HL-60 (cell line): ENCODE results near the gene CPSF3.

Source experiments
- DNase-seq, 2 experiments: peaks; one replicate each; pipeline ENCODE4 v3.0.0-alpha.2; 2010 to 2020; ENCODE audit warnings: low read depth in 1 of 2, low spot score in 1 of 2
- H3K27ac ChIP-seq: fragments of 250-450 bp; sonication (Bioruptor Pico); replicated peaks from 2 replicates; pipeline ENCODE4 v1.5.1; 2020; ENCODE audit warnings: mild to moderate bottlenecking, moderate library complexity
- H3K27me3 ChIP-seq: fragments of 250-450 bp; sonication (Bioruptor Pico); 2 replicates; pipeline ENCODE4 v1.5.1; 2021; ENCODE audit warnings: mild to moderate bottlenecking, moderate library complexity; ENCODE audit not compliant: insufficient read depth, poor library complexity, severe bottlenecking
- H3K4me3 ChIP-seq: replicated peaks from 2 replicates; pipeline ENCODE4 v1.5.1; 2011; ENCODE audit warnings: mild to moderate bottlenecking, control low read depth, low read length; ENCODE audit not compliant: insufficient read depth
- CTCF ChIP-seq: IDR thresholded peaks from one replicate; pipeline ENCODE4 v1.5.1; 2011; ENCODE audit warnings: low read length, control low read depth, inconsistent platforms; ENCODE audit not compliant: insufficient read depth
- GABPA ChIP-seq: IDR thresholded peaks from 2 replicates; pipeline ENCODE4 v1.6.1; 2012; ENCODE audit warnings: low read depth
- POLR2AphosphoS5 ChIP-seq: IDR thresholded peaks from 2 replicates; pipeline ENCODE4 v1.6.1; 2012; ENCODE audit warnings: low read depth
- REST ChIP-seq: IDR thresholded peaks from 2 replicates; pipeline ENCODE4 v1.6.1; 2012; ENCODE audit warnings: low read depth; ENCODE audit not compliant: insufficient replicate concordance
- SPI1 ChIP-seq: IDR thresholded peaks from 2 replicates; pipeline ENCODE4 v1.6.1; 2012; ENCODE audit warnings: low read depth, mild to moderate bottlenecking, borderline replicate concordance

The CPSF3 gene

GRCh38 chr2:9385841-9386240 lies 37.6 kb upstream of the CPSF3 start:
- DNase-seq = no peak
- H3K27me3 ChIP-seq = no peaks in the 10 kb centered on the region
- TF ChIP-seq CTCF = no peak
- no peak for TF ChIP-seq GABPA
- TF ChIP-seq REST = no peak
- TF ChIP-seq SPI1 = no peak
- no peak for TF ChIP-seq POLR2AphosphoS5
- no peak overlapping the region for H3K27ac ChIP-seq
- no peak overlapping the region for H3K4me3 ChIP-seq

GRCh38 chr2:9388199-9388681 lies 35.2 kb upstream of the CPSF3 start:
- no peak for TF ChIP-seq CTCF
- TF ChIP-seq SPI1 = no peak
- no peak for TF ChIP-seq POLR2AphosphoS5
- no peak for TF ChIP-seq GABPA
- TF ChIP-seq REST = no peak
- H3K27me3 ChIP-seq = no peaks in the 10 kb centered on the region
- H3K27ac ChIP-seq = no peak overlapping the region
- no peak overlapping the region for H3K4me3 ChIP-seq
- DNase-seq = no peak

GRCh38 chr2:9388950-9389911 lies 34.2 kb upstream of the CPSF3 start:
- no peak overlapping the region for H3K4me3 ChIP-seq
- TF ChIP-seq REST = no peak
- no peak for TF ChIP-seq POLR2AphosphoS5
- TF ChIP-seq SPI1 = no peak
- no peak for TF ChIP-seq CTCF
- TF ChIP-seq GABPA = no peak
- no peaks in the 10 kb centered on the region for H3K27me3 ChIP-seq
- no peak for DNase-seq
- H3K27ac ChIP-seq = no peak overlapping the region
